Keratinocyte (primary cell): ENCODE data around the gene TMEM161B.
"Not testable (repeated sequence)": the region's sequence is repeated elsewhere in the genome, so short reads cannot be mapped to it uniquely, and the experiment has no call there.

ENCODE experiments used
- EZH2 ChIP-seq: IDR thresholded peaks from one replicate; pipeline ENCODE4 v1.6.1; 2012; ENCODE audit warnings: inconsistent platforms, mild to moderate bottlenecking, low read length, moderate library complexity
- TF ChIP-seq, protein P1 (sequence below), 3 experiments: IDR thresholded peaks in 1 of 3; conservative IDR thresholded peaks in 1 of 3; optimal IDR thresholded peaks in 1 of 3; 2 replicates in 2 of 3; 3 replicates in 1 of 3; pipeline versions ENCODE3 to v1.5.1; 2011; ENCODE audit warnings: low read length in 3 of 3, mild to moderate bottlenecking in 3 of 3, moderate library complexity in 2 of 3, control low read depth in 1 of 3, inconsistent platforms in 1 of 3; ENCODE audit not compliant: insufficient read depth in 2 of 3; ENCODE audit errors: extremely low read depth in 1 of 3

- TF ChIP-seq, protein P1, sequence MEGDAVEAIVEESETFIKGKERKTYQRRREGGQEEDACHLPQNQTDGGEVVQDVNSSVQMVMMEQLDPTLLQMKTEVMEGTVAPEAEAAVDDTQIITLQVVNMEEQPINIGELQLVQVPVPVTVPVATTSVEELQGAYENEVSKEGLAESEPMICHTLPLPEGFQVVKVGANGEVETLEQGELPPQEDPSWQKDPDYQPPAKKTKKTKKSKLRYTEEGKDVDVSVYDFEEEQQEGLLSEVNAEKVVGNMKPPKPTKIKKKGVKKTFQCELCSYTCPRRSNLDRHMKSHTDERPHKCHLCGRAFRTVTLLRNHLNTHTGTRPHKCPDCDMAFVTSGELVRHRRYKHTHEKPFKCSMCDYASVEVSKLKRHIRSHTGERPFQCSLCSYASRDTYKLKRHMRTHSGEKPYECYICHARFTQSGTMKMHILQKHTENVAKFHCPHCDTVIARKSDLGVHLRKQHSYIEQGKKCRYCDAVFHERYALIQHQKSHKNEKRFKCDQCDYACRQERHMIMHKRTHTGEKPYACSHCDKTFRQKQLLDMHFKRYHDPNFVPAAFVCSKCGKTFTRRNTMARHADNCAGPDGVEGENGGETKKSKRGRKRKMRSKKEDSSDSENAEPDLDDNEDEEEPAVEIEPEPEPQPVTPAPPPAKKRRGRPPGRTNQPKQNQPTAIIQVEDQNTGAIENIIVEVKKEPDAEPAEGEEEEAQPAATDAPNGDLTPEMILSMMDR (optimal IDR thresholded peaks at IDR 0.05 in 1 of 3, IDR thresholded peaks at IDR 0.05 in 1 of 3, conservative IDR thresholded peaks at IDR 0.05 in 1 of 3; ENCODE audit: extremely low read depth in 1 of 3, insufficient read depth in 2 of 3, low read length in 3 of 3), result not testable (repeated sequence)
- not testable (repeated sequence) for TF ChIP-seq EZH2
These were observed 4.1 kb downstream of the TMEM161B start for GRCh38 chr5:88264565-88264964.
